ENCODE data around the gene DIABLO.
"Not testable (repeated sequence)": the region's sequence is repeated elsewhere in the genome, so short reads cannot be mapped to it uniquely, and the experiment has no call there.

Gene DIABLO

GRCh38 chr12:122187466-122187865 is 38.4 kb downstream of the DIABLO start:
- no peak for FAIRE-seq

- FAIRE-seq: no peak
These were observed 40.3 kb downstream of the DIABLO start for GRCh38 chr12:122185494-122186082.

GRCh38 chr12:122185079-122185478 is 40.8 kb downstream of the DIABLO start:
- FAIRE-seq: no peak

- no peak for FAIRE-seq
These were observed 41.3 kb downstream of the DIABLO start for GRCh38 chr12:122184517-122184916.

- no peak for FAIRE-seq
These were observed 42.3 kb downstream of the DIABLO start for GRCh38 chr12:122183588-122183940.

GRCh38 chr12:122182887-122183587 is 42.8 kb downstream of the DIABLO start, which contains the start of gene LRRC43:
Gene LRRC43, plus strand, starts transcription at chr12:122183123. Its CDS starts 22 bp downstream, at chr12:122183145.
- FAIRE-seq: no peak

- not testable (repeated sequence) for FAIRE-seq
These were observed 49.4 kb downstream of the DIABLO start for GRCh38 chr12:122176473-122176872.

GRCh38 chr12:122174155-122174845 is 51.6 kb downstream of the DIABLO start, which contains the start of gene IL31:
Gene IL31, minus strand, starts transcription at chr12:122174221. Its CDS starts 49 bp downstream, at chr12:122174172.
- no peak for FAIRE-seq

GRCh38 chr12:122172262-122172939 is 53.5 kb downstream of the DIABLO start:
- no peak for FAIRE-seq

GRCh38 chr12:122171399-122171798 is 54.5 kb downstream of the DIABLO start:
- no peak for FAIRE-seq

GRCh38 chr12:122168492-122168891 is 57.4 kb downstream of the DIABLO start:
- FAIRE-seq: no peak

GRCh38 chr12:122167356-122167925 is 58.4 kb downstream of the DIABLO start:
- FAIRE-seq: no peak

- FAIRE-seq: no peak
These were observed 59.2 kb downstream of the DIABLO start for GRCh38 chr12:122166422-122167349.

GRCh38 chr12:122162976-122163375 is 62.9 kb downstream of the DIABLO start:
- FAIRE-seq: no peak

GRCh38 chr12:122161682-122162081 is 64.2 kb downstream of the DIABLO start:
- FAIRE-seq: no peak

GRCh38 chr12:122160761-122161160 is 65.1 kb downstream of the DIABLO start:
- no peak for FAIRE-seq

GRCh38 chr12:122159882-122160281 is 66.0 kb downstream of the DIABLO start:
- no peak for FAIRE-seq

- FAIRE-seq: no peak
These were observed 67.1 kb downstream of the DIABLO start for GRCh38 chr12:122158700-122159285.

Measured in A204.1 (cell line).